WTC11 (cell line): Measurements from ENCODE around the gene COL25A1.

Experiments
- E2F5 ChIP-seq: sonication (generic); formaldehyde crosslinking; IDR thresholded peaks from 2 replicates; pipeline ENCODE4 v1.8.1; 2022; ENCODE audit warnings: mild to moderate bottlenecking, moderate library complexity, missing genetic modification reagents
- GABPB1 ChIP-seq: sonication (generic); formaldehyde crosslinking; IDR thresholded peaks from 2 replicates; pipeline ENCODE4 v1.8.1; 2023; ENCODE audit warnings: mild to moderate bottlenecking, missing genetic modification reagents
- GTF2I ChIP-seq: fragments of 250-450 bp; sonication (Bioruptor Pico); conservative IDR thresholded peaks from 2 replicates; pipeline ENCODE4 v1.4.0; 2021; ENCODE audit warnings: mild to moderate bottlenecking
- USF1 ChIP-seq: sonication (generic); formaldehyde crosslinking; IDR thresholded peaks from 2 replicates; pipeline ENCODE4 v1.8.0; 2022; ENCODE audit warnings: mild to moderate bottlenecking, missing genetic modification reagents
- USF2 ChIP-seq: sonication (generic); formaldehyde crosslinking; IDR thresholded peaks from 2 replicates; pipeline ENCODE4 v1.8.1; 2023; ENCODE audit warnings: mild to moderate bottlenecking, missing genetic modification reagents, moderate library complexity
- ZNF138 ChIP-seq: sonication (generic); formaldehyde crosslinking; conservative IDR thresholded peaks from 2 replicates; pipeline ENCODE4 v1.8.1; 2022; ENCODE audit warnings: mild to moderate bottlenecking, moderate library complexity, missing genetic modification reagents
- TF ChIP-seq, protein P1 (sequence below): fragments of 200-600 bp; IDR thresholded peaks from 2 replicates; pipeline ENCODE4 v1.8.0; 2022; ENCODE audit warnings: antibody characterized with exemption
- TF ChIP-seq, protein P2 (sequence below): sonication (generic); formaldehyde crosslinking; IDR thresholded peaks from 2 replicates; pipeline ENCODE4 v1.8.0; 2022; ENCODE audit warnings: mild to moderate bottlenecking, missing genetic modification reagents

DNA sequence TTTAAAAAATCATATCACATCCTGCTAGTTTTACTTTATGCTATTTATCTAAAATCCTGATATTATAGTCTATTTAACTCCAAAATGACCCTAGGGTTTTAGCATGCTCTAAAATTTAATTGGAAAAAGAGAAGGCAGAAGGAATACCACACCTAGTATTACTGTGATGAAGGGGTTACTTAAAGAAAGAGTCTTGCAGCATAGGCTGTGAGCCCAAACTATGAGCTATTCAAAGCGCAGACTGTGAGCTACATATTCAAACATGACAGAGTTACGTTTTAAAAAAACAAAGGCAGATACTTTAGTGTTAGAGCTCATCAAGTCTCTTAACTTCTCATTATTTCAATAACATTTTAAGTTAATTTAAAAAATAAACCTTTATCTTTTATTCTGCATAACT is 291.9 kb downstream of the COL25A1 start:
- TF ChIP-seq USF1 (no peak), E2F5 (CRISPR knock-in tag) (no peak), GTF2I (CRISPR knock-in tag) (no peak), GABPB1 (CRISPR knock-in tag) (no peak), ZNF138 (no peak), USF2 (no peak)
- TF ChIP-seq, protein P1, sequence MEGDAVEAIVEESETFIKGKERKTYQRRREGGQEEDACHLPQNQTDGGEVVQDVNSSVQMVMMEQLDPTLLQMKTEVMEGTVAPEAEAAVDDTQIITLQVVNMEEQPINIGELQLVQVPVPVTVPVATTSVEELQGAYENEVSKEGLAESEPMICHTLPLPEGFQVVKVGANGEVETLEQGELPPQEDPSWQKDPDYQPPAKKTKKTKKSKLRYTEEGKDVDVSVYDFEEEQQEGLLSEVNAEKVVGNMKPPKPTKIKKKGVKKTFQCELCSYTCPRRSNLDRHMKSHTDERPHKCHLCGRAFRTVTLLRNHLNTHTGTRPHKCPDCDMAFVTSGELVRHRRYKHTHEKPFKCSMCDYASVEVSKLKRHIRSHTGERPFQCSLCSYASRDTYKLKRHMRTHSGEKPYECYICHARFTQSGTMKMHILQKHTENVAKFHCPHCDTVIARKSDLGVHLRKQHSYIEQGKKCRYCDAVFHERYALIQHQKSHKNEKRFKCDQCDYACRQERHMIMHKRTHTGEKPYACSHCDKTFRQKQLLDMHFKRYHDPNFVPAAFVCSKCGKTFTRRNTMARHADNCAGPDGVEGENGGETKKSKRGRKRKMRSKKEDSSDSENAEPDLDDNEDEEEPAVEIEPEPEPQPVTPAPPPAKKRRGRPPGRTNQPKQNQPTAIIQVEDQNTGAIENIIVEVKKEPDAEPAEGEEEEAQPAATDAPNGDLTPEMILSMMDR, result no peak
- TF ChIP-seq, protein P2, sequence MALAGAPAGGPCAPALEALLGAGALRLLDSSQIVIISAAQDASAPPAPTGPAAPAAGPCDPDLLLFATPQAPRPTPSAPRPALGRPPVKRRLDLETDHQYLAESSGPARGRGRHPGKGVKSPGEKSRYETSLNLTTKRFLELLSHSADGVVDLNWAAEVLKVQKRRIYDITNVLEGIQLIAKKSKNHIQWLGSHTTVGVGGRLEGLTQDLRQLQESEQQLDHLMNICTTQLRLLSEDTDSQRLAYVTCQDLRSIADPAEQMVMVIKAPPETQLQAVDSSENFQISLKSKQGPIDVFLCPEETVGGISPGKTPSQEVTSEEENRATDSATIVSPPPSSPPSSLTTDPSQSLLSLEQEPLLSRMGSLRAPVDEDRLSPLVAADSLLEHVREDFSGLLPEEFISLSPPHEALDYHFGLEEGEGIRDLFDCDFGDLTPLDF (CRISPR knock-in tag), result no peak
